GM21447 (cell line): Measurements from ENCODE around the gene ARID4B.
"Not testable (repeated sequence)": the region's sequence is repeated elsewhere in the genome, so short reads cannot be mapped to it uniquely, and the experiment has no call there.

Experiments used
- ATAC-seq: cut with Tn5 transposase; IDR thresholded peaks from one replicate; pipeline ENCODE4 v1.9.1; 2021; ENCODE audit not compliant: unreplicated experiment

Gene ARID4B

DNA sequence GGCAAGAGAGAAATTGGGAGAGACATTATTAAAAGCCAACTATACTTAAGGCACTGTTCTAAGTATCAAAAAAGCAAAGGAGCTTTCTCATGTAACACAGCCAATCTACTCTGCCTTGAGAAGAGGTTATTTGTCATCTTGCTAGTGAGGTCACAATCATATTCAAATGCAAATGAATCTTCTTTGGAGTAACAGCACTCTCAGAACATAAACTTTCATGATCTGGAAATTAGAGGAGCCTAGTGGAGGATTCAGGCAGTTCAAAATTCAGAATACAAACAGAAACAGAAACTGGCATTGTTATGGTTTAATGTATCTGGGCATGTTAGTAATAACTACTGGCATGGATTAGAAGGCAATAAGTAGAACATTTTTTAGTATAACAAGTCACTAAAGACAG is 57.4 kb downstream of the ARID4B start:
- ATAC-seq: no peak

- not testable (repeated sequence) for ATAC-seq
Observed at GRCh38 chr1:235269990-235270389, 58.0 kb downstream of the ARID4B start.

DNA sequence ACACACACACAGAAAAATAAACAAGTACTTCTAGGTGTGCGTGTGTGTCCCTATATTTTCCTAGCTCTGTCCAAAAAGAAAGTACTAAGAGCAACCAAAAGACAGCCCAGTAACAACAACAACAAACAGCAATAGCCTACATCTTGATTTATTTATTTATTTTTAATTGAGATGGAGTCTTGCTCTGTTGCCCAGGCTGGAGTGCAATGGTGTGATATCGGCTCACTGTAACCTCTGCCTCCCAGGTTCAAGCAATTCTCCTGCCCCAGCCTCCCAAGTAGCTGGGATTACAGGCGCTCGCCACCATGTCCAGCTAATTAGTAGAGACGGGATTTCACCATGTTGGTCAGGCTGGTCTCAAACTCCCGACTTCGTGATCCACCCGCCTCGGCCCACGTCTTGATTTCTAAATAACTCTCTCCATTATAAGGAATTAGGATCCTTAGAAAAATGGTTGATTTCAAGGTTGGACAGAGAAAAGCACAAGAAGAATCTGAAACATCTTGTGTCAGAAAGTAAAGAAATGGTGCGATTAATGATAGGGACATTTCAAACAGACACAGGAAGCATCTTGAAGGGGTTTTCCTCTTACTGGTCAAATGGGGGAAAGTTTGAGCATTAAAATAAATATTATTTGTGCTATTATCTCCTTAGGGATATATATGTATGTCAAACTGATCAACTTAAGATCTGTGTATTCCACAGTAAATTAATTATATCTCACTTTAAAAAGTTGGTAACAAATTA is 59.4 kb downstream of the ARID4B start:
- ATAC-seq: no peak

DNA sequence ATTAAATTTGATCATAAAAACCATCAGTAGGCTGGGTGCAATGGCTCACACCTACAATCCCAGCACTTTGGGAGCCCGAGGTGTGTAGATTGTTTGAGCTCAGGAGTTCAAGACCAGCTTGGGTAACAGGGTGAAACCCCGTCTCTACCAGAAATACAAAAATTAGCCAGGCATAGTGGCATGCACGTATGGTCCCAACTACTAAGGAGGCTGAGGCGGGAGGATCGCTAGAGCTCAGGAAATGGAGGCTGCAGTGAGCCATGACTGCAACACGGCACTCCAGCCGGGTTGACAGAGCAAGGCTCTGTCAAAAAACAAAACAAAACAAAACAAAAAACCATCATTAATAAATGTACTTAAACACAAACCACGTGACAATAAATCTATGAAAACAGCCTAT is 61.0 kb downstream of the ARID4B start:
- ATAC-seq: no peak

- ATAC-seq: no peak
Observed at GRCh38 chr1:235266325-235266724, 61.7 kb downstream of the ARID4B start.

- no peak for ATAC-seq
Observed at GRCh38 chr1:235265900-235266299, 62.1 kb downstream of the ARID4B start.

- no peak for ATAC-seq
Observed at GRCh38 chr1:235264327-235264726, 63.7 kb downstream of the ARID4B start.

DNA sequence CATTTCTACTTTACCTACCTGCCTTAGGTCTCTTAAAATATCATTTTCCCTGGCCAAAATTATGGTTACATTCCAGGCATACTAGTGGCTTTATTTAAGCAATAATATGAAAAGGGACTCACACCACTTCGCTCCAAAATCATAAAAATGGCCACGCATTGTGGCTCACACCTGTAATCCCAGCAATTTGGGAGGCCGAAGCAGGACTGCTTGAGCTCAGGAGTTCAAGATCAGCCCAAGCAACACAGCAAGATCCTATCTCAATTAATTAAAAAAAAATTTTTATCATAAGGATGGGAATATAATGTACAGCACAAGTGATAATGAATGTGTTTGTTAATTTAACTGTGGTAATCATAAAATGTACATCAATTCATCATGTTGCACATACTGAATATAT is 65.4 kb downstream of the ARID4B start:
- no peak for ATAC-seq

DNA sequence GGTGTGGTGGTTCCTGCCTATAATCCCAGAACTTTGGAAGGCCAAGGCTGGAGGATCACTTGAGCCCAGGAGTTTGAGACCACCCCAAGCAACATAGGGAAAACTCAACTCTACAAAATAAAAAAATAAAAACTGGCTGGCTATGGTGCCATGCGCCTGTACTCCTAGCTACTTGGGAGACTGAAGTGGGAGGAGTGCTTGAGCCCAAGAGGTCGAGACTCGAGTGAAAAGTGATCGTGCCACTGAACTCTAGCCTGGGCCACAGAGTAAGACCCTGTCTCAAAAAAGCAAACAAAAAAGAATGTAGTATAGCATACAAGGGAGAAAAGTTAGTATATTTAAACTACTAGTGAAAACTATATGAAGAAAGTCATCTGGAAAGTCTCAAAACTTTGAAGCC is 66.7 kb downstream of the ARID4B start:
- ATAC-seq: no peak

- ATAC-seq: peak; percentile 56
Observed at GRCh38 chr1:235259133-235259778, 68.7 kb downstream of the ARID4B start.

GRCh38 chr1:235258068-235258467 is 69.9 kb downstream of the ARID4B start:
- not testable (repeated sequence) for ATAC-seq

- ATAC-seq: no peak
Observed at GRCh38 chr1:235254721-235255120, 73.3 kb downstream of the ARID4B start.

- peak; percentile 81 for ATAC-seq
Observed at GRCh38 chr1:235253219-235253962, 74.6 kb downstream of the ARID4B start.

DNA sequence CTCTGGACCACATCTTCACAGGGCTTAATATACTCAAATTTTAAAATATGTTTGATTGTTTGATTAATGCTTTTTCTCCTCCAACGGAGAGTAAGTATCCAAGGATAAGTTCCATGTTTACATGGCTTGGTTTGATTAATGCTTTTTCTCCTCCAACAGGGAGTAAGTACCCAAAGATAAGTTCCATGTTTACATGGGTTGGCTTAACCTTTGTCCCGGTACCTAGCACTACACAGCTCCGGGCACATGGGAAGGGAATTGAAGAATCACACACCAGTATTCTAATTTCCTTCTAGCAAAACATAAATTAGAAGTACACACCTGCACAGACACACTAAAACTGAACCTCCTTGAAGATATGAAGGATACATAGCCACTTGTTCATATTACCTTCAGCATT is 77.5 kb downstream of the ARID4B start:
- no peak for ATAC-seq

GRCh38 chr1:235246022-235246948 is 81.7 kb downstream of the ARID4B start:
- no peak for ATAC-seq

- no peak for ATAC-seq
Observed at GRCh38 chr1:235244974-235245592, 82.9 kb downstream of the ARID4B start.

GRCh38 chr1:235240960-235241359 is 87.0 kb downstream of the ARID4B start:
- ATAC-seq: no peak

GRCh38 chr1:235239851-235240250 is 88.1 kb downstream of the ARID4B start:
- no peak for ATAC-seq

DNA sequence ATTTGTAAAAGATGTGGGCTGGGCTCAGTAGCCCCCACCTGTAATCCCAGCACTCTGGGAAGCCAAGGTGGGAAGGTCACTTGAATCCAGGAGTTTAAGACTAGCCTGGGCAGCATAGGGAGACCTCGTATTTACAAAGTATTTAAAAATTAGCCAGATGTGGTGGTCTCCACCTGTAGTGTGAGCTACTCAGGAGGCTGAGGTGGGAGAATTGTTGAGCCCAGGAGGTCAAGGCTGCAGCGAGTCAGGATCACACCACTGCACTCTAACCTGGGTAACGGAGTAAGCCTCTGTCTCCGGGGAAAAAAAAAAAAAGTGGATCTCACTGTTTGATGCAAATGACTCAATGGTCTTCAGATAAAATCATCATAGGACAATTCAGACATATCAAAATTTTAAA is 89.4 kb downstream of the ARID4B start:
- ATAC-seq: no peak

- no peak for ATAC-seq
Observed at GRCh38 chr1:235236128-235236527, 91.9 kb downstream of the ARID4B start.
